HG03045 (cell line): ENCODE results near the gene P2RX4.
"Not testable (repeated sequence)": the region's sequence is repeated elsewhere in the genome, so short reads cannot be mapped to it uniquely, and the experiment has no call there.

Experiments
- ATAC-seq: cut with Tn5 transposase; IDR thresholded peaks from one replicate; pipeline ENCODE4 v1.9.1; 2021; ENCODE audit warnings: mild to moderate bottlenecking, moderate library complexity; ENCODE audit not compliant: unreplicated experiment

The P2RX4 gene, protein sequence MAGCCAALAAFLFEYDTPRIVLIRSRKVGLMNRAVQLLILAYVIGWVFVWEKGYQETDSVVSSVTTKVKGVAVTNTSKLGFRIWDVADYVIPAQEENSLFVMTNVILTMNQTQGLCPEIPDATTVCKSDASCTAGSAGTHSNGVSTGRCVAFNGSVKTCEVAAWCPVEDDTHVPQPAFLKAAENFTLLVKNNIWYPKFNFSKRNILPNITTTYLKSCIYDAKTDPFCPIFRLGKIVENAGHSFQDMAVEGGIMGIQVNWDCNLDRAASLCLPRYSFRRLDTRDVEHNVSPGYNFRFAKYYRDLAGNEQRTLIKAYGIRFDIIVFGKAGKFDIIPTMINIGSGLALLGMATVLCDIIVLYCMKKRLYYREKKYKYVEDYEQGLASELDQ

DNA sequence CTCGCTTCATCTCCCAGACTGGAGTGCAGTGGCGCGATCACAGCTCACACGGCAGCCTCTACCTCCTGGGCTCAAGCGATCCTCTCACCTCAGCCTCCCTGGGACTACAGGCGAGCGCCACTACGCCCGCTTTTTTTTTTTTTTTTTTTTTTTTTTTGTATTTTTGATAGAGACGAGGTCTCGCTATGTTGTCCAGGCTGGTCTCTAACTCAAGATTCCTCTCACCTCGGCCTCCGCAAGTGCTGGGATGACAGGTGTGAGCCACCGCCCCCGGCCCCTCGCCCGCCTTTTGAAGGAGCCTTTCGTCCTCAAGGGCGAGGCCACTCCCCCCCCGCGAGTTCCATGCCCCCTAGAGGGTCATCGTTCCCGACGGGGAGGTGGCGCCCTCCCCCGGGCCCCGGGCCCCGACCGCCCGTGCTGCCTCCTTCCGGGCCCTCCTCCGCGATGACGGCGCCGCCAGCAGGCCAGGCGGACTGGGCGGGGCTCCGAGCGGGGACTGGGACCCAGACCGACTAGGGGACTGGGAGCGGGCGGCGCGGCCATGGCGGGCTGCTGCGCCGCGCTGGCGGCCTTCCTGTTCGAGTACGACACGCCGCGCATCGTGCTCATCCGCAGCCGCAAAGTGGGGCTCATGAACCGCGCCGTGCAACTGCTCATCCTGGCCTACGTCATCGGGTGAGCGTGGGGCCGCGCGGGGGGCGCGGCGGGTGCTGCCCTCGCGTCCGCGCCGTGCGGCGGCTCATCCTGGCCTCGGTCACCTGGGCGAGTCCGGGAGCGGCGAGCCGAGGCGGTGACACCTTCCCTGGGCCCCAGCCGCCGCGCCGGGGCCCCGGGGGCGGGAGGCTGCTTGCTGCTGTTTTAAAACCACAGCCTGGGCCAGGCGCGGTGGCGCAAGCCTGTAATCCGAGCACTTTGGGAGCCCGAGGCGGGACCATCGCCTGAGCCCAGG is at the start of gene P2RX4:
TSS of gene P2RX4 (plus strand) at position 506 of the 949 bp plus-strand sequence. CDS start at position 542, 36 bp downstream.
- ATAC-seq: peak; percentile 92

DNA sequence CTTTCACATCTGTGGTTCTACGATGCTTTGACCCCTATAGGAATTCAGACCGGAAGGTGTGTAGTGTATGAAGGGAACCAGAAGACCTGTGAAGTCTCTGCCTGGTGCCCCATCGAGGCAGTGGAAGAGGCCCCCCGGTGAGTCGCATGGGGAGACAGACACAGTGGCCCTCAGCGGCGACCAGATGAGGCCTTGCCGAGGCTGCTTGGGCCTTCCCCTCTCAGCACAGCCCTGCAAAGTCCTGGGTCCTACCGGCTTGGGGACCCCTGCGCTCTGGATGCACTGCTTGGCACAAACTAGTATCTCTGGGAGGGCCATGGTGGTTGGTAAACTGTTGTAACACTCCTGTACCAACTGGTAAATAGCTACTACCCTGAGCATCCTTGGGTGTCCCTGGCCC is 47.5 kb upstream of the P2RX4 start:
- no peak for ATAC-seq

DNA sequence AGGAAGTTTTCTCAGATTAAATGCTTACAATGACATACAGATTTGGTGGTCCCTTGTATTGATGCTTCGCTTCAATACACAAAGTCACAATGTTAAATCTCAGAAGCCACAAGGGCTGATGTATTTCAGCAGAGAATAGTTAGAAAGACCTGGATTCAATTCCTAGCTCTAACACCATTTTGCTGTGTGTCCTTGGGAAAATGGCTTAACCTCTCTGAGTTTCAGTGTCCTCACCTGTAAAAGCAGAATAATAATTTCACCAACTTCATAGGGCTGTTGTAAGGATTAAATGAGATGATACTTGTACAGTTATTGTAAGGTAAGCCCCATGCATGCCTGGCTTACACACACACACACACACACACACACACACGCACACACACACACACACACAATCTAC is 46.9 kb upstream of the P2RX4 start:
- no peak for ATAC-seq

DNA sequence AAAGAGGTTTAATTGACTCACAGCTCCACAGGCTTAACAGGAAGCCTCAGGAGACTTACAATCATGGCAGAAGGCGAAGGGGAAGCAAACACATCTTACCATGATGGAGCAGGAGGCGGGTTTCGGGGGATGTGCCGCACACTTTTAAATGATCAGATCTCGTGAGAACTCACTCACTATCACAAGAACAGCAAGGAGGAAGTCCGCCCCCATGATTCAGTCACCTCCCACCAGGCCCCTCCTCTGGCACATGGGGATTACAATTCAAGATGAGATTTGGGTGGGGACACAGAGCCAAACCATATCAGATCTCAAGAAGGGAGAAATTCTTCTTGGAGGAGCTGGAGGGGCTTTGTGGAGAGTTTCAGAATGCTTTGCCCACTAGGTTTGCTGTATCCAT is 45.1 kb upstream of the P2RX4 start:
- not testable (repeated sequence) for ATAC-seq

DNA sequence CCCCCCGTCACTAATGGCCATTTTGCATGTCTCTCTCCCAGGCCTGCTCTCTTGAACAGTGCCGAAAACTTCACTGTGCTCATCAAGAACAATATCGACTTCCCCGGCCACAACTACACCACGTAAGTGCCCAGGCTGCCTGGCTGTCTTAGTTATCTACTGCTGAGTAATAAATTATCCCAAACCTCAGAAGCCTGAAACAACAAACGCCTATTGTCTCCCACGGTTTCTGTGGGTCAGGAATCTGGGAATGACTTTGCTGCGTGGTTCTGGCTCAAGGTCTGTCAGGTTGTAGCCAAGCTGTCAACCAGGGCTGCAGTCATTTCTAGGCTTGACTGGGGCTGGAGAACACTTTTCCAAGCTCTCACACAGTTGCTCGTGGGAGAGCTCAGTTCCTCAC is 44.6 kb upstream of the P2RX4 start:
- ATAC-seq: no peak

DNA sequence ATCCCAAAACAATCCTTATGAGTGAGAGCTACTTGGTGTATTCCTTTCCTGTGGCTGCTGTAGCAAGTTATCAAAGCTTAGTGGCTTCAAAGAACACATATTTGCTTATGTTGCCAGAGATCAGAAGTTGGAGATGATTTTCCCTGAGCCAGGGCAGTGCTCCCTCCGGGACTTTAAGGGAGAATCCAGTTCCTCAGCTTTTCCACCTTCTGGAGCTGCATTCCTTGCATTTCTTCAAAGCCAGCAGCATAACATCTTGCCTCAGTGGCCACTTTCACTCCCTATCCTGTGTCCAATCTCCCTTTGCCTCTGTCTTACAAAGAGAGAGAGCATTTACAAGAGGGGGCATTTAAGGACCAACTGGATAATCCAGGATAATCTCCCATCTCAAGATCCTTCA is 43.6 kb upstream of the P2RX4 start:
- no peak for ATAC-seq

DNA sequence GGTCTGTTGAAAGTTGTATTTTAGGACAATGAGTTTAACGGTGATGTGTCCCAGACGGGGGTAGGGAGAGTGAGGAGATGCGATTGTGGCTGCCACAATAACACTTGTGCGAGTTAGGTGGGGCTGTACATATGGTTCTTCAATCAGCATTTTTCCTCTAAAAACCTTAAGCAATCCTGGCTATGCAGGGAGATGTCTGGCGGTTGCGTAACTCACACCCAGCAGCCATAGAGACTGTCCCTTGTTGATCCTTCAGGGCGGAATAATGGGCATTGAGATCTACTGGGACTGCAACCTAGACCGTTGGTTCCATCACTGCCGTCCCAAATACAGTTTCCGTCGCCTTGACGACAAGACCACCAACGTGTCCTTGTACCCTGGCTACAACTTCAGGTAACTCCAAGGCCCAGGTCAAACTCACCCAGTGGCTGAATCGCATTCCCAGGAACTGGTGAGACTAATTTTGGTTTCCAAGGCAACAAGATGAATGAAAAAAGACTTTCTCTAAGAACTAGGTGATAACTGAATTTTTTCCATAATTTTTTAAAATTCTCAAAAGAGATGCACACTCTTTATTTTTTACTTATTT is 42.6 kb upstream of the P2RX4 start:
- ATAC-seq: no peak

DNA sequence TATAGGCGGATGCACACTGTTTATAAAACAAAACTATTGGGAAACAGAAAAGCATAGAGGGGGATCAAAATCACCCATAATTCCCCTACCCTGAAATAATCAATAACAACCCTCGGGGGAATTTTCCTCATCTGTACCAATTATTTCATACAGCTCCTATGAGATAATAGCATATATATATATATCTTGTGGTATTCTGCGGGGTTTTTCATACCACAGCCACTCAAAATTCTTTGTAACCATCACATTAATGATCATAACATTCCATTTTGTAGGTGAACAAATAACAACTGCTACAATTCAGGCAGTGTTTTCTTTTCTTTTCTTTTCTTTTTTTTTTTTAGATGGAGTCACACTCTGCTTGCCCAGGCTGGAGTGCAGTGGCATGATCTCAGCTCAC is 42.0 kb upstream of the P2RX4 start:
- no peak for ATAC-seq

DNA sequence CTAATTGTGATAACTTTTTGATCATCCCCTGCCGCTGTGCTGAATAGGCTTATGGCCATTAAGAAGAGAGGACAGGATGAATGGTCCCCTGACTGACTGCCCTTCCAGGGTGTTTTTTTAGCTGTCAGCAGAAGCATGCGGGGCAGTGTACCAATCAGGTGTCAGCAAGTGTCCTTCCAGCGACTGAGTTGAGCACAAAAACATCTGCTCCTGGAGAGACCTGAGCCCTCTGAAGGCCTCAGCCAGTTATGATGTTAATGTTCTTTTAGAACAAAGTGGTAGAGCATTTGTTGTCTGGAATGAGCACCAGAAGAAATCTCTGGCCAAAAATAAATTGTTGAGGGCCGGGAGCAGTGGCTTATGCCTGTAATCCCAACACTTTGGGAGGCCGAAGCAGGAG is 39.8 kb upstream of the P2RX4 start:
- no peak for ATAC-seq

DNA sequence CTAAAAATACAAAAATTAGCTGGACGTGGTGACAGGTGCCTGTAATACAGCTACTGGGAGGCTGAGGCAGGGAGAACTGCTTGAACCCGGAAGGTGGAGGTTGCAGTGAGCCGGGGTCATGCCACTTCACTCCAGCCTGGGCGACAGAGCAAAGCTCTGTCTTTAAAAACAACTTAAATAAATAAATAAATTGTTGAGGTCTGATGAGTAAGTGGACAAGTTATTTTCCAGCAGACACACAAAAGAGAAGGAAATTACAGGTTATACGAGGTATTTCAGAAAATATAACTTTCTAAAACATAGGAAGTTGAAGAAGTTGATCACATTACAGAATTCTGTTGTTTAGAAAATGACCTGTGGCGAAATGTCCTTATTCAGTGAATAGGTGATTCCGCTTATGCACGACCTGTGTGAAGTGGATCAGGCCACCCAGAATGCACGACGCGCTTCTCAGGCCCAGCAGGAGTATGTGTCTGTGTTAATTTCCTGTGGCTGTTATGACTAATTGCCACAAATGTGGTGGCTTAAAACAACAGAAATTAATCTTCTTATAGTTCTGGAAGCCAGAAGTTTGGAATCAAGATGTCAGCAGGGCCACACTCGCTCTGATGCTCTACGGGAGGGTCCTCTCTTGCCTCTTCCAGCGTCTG is 39.2 kb upstream of the P2RX4 start:
- ATAC-seq: no peak

DNA sequence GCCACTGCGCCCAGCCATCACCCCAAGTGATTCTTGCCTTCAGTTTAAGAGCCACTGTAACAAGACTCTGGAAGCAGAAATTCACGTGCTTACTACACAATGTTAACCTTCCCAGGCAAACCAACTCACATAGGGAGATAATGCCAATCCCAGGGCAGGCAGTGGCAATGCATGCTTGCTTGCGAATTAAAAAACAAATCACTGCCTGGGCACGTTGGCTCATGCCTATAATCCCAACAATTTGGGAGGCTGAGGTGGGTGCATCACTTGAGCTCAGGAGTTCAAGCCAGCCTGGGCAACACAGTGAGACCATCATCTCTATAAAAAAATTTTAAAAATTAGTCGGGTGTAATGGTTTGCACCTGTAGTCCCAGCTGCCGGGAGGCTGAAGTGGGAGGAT is 37.8 kb upstream of the P2RX4 start:
- no peak for ATAC-seq

DNA sequence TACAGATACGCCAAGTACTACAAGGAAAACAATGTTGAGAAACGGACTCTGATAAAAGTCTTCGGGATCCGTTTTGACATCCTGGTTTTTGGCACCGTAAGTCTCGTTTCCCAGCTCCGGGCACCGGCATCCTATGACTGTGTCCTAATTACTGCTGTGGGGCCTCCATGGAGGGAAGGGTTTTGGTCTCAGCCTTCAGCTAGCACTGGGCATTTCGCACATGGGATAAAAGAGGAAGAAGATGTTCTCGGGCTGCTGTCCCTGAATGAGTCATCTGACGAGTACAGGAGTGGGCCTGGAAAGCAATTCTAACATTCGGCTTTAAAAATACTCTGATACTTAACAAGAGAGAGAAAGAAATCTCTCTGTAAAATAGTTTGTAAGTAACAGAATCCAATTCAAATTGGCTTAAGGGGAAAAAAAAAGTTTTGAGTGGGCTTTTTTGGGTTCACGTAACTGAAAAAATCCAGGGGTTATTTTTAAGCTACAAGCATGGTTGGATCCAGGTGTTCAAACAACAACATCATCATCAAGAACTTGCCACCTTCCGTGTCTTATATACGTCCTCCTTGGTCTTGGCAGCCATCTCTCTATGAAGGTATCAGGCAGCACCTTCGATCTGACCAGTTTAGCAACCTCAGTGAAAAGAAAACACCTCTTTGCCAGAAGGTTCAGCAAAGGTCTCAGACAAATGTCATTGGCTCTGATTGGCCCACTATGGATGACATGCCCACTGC is 34.4 kb upstream of the P2RX4 start:
- no peak for ATAC-seq

DNA sequence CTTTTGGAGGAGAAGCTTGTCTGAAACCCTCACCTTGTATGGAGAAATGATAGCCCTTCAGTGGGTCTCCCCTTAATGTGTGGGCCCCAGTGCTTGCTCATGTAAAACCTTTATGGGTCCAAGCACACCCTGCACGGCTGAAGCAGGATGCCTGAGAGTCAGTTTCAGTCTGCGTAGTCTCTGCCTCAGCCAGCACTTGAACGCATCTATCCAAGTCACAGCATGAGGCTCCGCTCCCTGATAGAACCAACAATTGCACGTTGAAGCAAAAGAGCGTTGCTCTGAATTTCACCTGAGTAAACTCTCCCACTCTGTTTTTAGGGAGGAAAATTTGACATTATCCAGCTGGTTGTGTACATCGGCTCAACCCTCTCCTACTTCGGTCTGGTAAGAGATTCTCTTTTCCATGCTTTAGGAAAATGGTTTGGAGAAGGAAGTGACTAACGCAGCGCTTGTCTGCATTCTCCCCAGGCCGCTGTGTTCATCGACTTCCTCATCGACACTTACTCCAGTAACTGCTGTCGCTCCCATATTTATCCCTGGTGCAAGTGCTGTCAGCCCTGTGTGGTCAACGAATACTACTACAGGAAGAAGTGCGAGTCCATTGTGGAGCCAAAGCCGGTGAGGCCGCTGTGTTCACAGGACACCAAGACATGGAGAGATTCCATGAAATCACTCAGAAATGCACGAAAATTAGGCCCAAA is 33.0 kb upstream of the P2RX4 start:
- ATAC-seq: no peak

DNA sequence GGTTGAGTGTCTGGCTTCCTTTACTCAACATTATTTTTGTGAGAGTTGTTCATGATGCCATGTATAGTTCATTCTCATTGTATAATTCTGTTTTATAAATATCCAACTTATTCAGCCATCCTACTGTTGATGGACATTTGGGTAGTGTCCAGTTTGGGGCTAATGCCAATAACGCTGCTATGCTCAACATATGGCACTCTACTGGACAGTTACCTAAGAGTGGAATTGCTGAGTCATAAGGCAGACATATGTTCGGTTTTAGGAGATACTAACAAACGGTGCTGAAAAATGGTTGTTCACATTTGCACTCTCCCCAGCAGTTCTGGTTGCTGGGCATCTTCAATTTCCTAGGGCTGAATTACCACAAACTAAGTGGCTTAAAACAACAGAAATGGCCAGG is 28.7 kb upstream of the P2RX4 start:
- ATAC-seq: no peak

DNA sequence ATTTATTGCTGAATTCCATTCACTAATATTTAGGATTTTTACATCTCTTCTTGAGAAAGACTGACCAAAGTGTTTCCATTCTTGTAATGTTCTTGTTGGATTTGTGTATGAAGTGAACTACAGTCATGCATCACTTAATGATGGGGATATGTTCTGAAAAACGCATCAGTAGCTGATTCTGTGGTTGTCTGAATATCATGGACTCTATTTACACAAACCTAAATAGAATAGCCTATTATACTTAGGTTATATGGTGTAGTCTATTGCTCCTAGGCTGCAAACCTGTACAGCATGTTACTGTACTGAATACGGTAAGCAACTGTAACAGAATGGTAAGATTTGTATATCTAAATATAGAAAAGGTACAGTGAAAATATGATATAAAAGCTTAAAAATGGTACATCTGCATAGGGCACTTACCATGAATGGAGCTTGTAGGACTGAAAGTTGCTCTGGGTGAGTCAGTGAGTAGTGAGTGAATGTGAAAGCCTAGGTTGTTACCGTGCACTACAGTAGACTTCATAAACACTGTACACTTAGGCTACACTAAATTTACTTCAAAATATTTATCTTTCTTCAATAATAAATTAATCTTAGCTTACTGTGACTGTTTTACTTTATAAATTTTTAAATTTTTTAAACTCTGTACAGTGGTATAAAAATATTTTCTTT is 27.6 kb upstream of the P2RX4 start:
- no peak for ATAC-seq

DNA sequence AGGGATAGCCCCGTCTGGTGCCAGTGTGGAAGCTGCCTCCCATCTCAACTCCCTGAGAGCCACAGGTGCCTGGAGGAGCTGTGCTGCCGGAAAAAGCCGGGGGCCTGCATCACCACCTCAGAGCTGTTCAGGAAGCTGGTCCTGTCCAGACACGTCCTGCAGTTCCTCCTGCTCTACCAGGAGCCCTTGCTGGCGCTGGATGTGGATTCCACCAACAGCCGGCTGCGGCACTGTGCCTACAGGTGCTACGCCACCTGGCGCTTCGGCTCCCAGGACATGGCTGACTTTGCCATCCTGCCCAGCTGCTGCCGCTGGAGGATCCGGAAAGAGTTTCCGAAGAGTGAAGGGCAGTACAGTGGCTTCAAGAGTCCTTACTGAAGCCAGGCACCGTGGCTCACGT is 25.5 kb upstream of the P2RX4 start:
- ATAC-seq: no peak

DNA sequence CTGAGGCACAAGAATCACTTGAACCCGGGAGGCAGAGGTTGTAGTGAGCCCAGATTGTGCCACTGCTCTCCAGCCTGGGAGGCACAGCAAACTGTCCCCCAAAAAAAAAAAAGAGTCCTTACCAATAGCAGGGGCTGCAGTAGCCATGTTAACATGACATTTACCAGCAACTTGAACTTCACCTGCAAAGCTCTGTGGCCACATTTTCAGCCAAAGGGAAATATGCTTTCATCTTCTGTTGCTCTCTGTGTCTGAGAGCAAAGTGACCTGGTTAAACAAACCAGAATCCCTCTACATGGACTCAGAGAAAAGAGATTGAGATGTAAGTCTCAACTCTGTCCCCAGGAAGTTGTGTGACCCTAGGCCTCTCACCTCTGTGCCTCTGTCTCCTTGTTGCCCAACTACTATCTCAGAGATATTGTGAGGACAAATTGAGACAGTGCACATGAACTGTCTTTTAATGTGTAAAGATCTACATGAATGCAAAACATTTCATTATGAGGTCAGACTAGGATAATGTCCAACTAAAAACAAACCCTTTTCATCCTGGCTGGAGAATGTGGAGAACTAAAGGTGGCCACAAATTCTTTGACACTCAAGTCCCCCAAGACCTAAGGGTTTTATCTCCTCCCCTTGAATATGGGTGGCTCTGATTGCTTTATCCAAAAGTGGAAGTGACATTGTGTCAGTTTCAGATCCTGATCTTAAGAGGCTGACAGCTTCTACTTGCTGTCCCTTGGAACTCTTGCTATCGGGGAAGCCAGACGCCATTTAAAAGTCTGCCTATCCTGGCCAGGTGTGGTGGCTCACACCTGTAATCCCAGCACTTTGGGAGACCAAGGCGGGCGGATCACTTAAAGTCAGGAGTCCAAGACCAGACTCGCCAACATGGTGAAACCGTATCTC is 24.7 kb upstream of the P2RX4 start:
- ATAC-seq: no peak

DNA sequence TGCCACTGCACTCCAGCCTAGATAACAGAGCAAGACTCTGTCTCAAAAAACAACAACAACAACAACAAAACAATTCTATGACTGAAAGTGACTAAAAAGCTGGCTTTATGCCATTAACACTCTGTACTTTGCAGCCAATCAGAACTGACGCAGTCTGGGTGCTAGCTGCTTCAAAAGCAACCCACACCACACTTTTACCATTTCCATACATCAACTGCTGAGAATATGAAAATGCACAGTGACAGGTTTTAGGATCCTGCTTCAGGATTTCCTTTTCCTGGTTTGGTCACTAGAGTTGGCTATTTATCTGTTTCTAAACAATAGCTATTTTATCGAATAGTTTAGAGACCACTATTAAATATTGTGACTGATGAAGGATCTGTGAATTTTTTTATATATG is 23.1 kb upstream of the P2RX4 start:
- ATAC-seq: no peak
